GM06990 (cell line): ENCODE measurements around the gene RHO.
A peak's percentile ranks its signal among the peaks of the same experiment; 100 is the strongest.

Source experiments
- DNase-seq: peaks from one replicate; pipeline ENCODE4 v3.0.0-alpha.2; 2011; ENCODE audit not compliant: insufficient read length; ENCODE audit errors: extremely low read depth
- H3K27me3 ChIP-seq: replicated peaks from 2 replicates; pipeline ENCODE4 v1.6.0; 2011; ENCODE audit warnings: low read length; ENCODE audit not compliant: control insufficient read depth, insufficient read depth
- H3K36me3 ChIP-seq: 2 replicates; pipeline ENCODE4 v1.5.1; 2011; ENCODE audit warnings: low read length; ENCODE audit not compliant: control insufficient read depth, insufficient read depth
- H3K4me3 ChIP-seq: replicated peaks from 2 replicates; pipeline ENCODE4 v1.5.1; 2011; ENCODE audit warnings: low read depth, mild to moderate bottlenecking, control low read depth, low read length
- TF ChIP-seq, protein P1 (sequence below): IDR thresholded peaks from 2 replicates; pipeline ENCODE4 v1.5.1; 2011; ENCODE audit warnings: low read length, control low read depth, mild to moderate bottlenecking, inconsistent platforms; ENCODE audit not compliant: insufficient read depth, poor library complexity, severe bottlenecking

The RHO gene

GRCh38 chr3:129575233-129575996 is 47.0 kb downstream of the RHO start:
- no peak overlapping the region for H3K4me3 ChIP-seq
- DNase-seq, result no peak
- H3K27me3 ChIP-seq, result no peaks in the 10 kb centered on the region
- no peaks in the 10 kb centered on the region for H3K36me3 ChIP-seq
- TF ChIP-seq, protein P1, sequence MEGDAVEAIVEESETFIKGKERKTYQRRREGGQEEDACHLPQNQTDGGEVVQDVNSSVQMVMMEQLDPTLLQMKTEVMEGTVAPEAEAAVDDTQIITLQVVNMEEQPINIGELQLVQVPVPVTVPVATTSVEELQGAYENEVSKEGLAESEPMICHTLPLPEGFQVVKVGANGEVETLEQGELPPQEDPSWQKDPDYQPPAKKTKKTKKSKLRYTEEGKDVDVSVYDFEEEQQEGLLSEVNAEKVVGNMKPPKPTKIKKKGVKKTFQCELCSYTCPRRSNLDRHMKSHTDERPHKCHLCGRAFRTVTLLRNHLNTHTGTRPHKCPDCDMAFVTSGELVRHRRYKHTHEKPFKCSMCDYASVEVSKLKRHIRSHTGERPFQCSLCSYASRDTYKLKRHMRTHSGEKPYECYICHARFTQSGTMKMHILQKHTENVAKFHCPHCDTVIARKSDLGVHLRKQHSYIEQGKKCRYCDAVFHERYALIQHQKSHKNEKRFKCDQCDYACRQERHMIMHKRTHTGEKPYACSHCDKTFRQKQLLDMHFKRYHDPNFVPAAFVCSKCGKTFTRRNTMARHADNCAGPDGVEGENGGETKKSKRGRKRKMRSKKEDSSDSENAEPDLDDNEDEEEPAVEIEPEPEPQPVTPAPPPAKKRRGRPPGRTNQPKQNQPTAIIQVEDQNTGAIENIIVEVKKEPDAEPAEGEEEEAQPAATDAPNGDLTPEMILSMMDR, result no peak

- DNase-seq, result no peak
- H3K4me3 ChIP-seq, result no peak overlapping the region
- H3K27me3 ChIP-seq, result no peaks in the 10 kb centered on the region
- H3K36me3 ChIP-seq, result no peaks in the 10 kb centered on the region
- TF ChIP-seq, protein P1, result no peak
Observed at GRCh38 chr3:129575997-129576384, 47.6 kb downstream of the RHO start.

GRCh38 chr3:129576514-129577352 is 48.3 kb downstream of the RHO start:
- H3K27me3 ChIP-seq, result no peaks in the 10 kb centered on the region
- TF ChIP-seq, protein P1, result no peak
- H3K4me3 ChIP-seq, result no peak overlapping the region
- peak; percentile 61 for DNase-seq
- H3K36me3 ChIP-seq, result no peaks in the 10 kb centered on the region

DNA sequence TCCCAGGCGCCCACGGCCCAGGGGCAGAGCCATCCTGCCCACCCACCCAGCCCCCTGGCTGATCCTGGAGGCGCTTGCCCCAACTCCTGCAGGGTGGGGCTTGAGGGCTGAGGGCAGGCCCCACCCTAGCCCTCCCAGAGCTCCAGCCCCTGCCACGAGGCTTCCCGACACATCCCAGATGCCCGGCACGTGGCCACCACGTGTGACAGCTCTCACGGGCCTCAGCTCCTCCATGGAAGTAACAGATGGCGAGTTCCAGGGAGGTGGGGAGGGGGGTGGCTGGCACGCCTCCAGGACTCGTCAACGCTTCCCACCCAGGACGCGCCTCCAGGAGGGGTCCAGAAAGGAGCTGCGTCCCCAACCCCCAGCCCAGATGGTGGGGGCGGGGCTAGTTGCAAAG is 48.9 kb downstream of the RHO start:
- TF ChIP-seq, protein P1, result no peak
- Histone ChIP-seq H3K27me3 (no peaks in the 10 kb centered on the region), H3K36me3 (no peaks in the 10 kb centered on the region), H3K4me3 (no peak overlapping the region)
- DNase-seq, result no peak

GRCh38 chr3:129577925-129578786 is 49.7 kb downstream of the RHO start:
- TF ChIP-seq, protein P1, result no peak
- Histone ChIP-seq H3K36me3 (no peaks in the 10 kb centered on the region), H3K4me3 (no peak overlapping the region), H3K27me3 (no peaks in the 10 kb centered on the region)
- DNase-seq, result peak; percentile 50
